Skeletal muscle tissue (tissue), 4 donors: ENCODE measurements around the gene CNKSR3. TPM values are rescaled to one million over a fixed set of nuclear protein-coding genes. Genes with fewer than 3 reads are reported as not detected.

Experiments
- H3K27ac ChIP-seq: one replicate; pipeline ENCODE4 v1.7.0; 2013; ENCODE audit warnings: mild to moderate bottlenecking, low read depth, low read length, inconsistent platforms
- H3K27me3 ChIP-seq, 3 donors: one replicate each; pipeline ENCODE4 v1.7.0; 2013; ENCODE audit warnings: low read length in 3 of 3; ENCODE audit not compliant: control insufficient read depth in 3 of 3, insufficient read depth in 3 of 3
- H3K36me3 ChIP-seq, 3 donors: one replicate each; pipeline ENCODE4 v1.7.0; 2013; ENCODE audit warnings: low read length in 3 of 3; ENCODE audit not compliant: control insufficient read depth in 3 of 3, insufficient read depth in 3 of 3
- H3K4me1 ChIP-seq, 3 donors: one replicate each; pipeline ENCODE4 v1.7.0; 2013; ENCODE audit warnings: low read length in 3 of 3, mild to moderate bottlenecking in 3 of 3; ENCODE audit not compliant: control insufficient read depth in 3 of 3, insufficient read depth in 3 of 3
- H3K4me3 ChIP-seq, 3 donors: one replicate each; pipeline ENCODE4 v1.7.0; 2013; ENCODE audit warnings: low read length in 3 of 3
- H3K9ac ChIP-seq, 3 donors: one replicate each; pipeline ENCODE4 v1.7.0; 2013; ENCODE audit warnings: low read length in 3 of 3, mild to moderate bottlenecking in 3 of 3, moderate library complexity in 2 of 3, low read depth in 1 of 3
- H3K9me3 ChIP-seq, 3 donors: one replicate each; pipeline ENCODE4 v1.7.0; 2013; ENCODE audit warnings: low read length in 3 of 3; ENCODE audit not compliant: control insufficient read depth in 3 of 3
- total RNA-seq: library from RNA; depleted of rRNA; stranded (reverse); fragments of >200 nt; gene quantifications from one replicate; pipeline ENCODE4 v1.2.3, GENCODE V29; 2014
- donor health status: Osteomylitis.

The CNKSR3 gene
- total RNA-seq, 1 donor from 2014 or later: 3.7 TPM

GRCh38 chr6:154482858-154483257 lies 27.6 kb downstream of the CNKSR3 start:
- H3K9ac ChIP-seq: no peak overlapping the region

GRCh38 chr6:154481521-154482013 lies 28.9 kb downstream of the CNKSR3 start:
- no peaks in the 10 kb centered on the region for H3K9me3 ChIP-seq
- H3K4me1 ChIP-seq: peaks cover 6 to 17% (median 9%) of the 10 kb centered on the region in 3 donors
- no peaks in the 10 kb centered on the region for H3K36me3 ChIP-seq
- H3K4me3 ChIP-seq: no peak overlapping the region
- no peak overlapping the region for H3K9ac ChIP-seq
- no peak overlapping the region for H3K27ac ChIP-seq
- no peaks in the 10 kb centered on the region for H3K27me3 ChIP-seq

More at GRCh38 chr6:154482858-154483257, 27.6 kb downstream of the CNKSR3 start:
- Histone ChIP-seq H3K4me1 (peaks cover 5 to 15% (median 6%) of the 10 kb centered on the region in 3 donors), H3K36me3 (no peaks in the 10 kb centered on the region), H3K4me3 (no peak overlapping the region), H3K9me3 (no peaks in the 10 kb centered on the region), H3K27me3 (no peaks in the 10 kb centered on the region), H3K27ac (no peak overlapping the region)

- Histone ChIP-seq H3K36me3 (no peaks in the 10 kb centered on the region), H3K27me3 (no peaks in the 10 kb centered on the region), H3K4me3 (no peak overlapping the region), H3K9ac (no peak overlapping the region), H3K9me3 (no peaks in the 10 kb centered on the region), H3K27ac (no peak overlapping the region), H3K4me1 (peaks cover 6 to 14% (median 9%) of the 10 kb centered on the region in 3 donors)
These were observed 30.5 kb downstream of the CNKSR3 start for GRCh38 chr6:154479771-154480639.

- Histone ChIP-seq H3K9ac (no peak overlapping the region), H3K4me1 (peaks cover 6 to 14% (median 9%) of the 10 kb centered on the region in 3 donors), H3K36me3 (no peaks in the 10 kb centered on the region), H3K4me3 (no peak overlapping the region), H3K27ac (no peak overlapping the region), H3K27me3 (no peaks in the 10 kb centered on the region), H3K9me3 (no peaks in the 10 kb centered on the region)
These were observed 31.1 kb downstream of the CNKSR3 start for GRCh38 chr6:154479351-154479769.

GRCh38 chr6:154478701-154479060 lies 31.8 kb downstream of the CNKSR3 start:
- Histone ChIP-seq H3K9ac (no peak overlapping the region), H3K9me3 (no peaks in the 10 kb centered on the region), H3K4me3 (no peak overlapping the region), H3K27ac (no peak overlapping the region), H3K4me1 (peaks cover 6 to 14% (median 9%) of the 10 kb centered on the region in 3 donors), H3K36me3 (no peaks in the 10 kb centered on the region), H3K27me3 (no peaks in the 10 kb centered on the region)

- H3K27ac ChIP-seq: no peak overlapping the region
- peaks cover 6 to 13% (median 9%) of the 10 kb centered on the region in 3 donors for H3K4me1 ChIP-seq
These were observed 32.3 kb downstream of the CNKSR3 start for GRCh38 chr6:154478021-154478700.

GRCh38 chr6:154476494-154476893 lies 34.0 kb downstream of the CNKSR3 start:
- Histone ChIP-seq H3K36me3 (no peaks in the 10 kb centered on the region), H3K27ac (no peak overlapping the region), H3K9me3 (no peaks in the 10 kb centered on the region), H3K4me3 (no peak overlapping the region), H3K9ac (no peak overlapping the region), H3K27me3 (no peaks in the 10 kb centered on the region), H3K4me1 (peaks cover 8 to 9% (median 9%) of the 10 kb centered on the region in 3 donors)

More at GRCh38 chr6:154478021-154478700, 32.3 kb downstream of the CNKSR3 start:
- H3K27me3 ChIP-seq: no peaks in the 10 kb centered on the region
- no peaks in the 10 kb centered on the region for H3K36me3 ChIP-seq
- H3K9me3 ChIP-seq: no peaks in the 10 kb centered on the region
- H3K9ac ChIP-seq: no peak overlapping the region
- no peak overlapping the region for H3K4me3 ChIP-seq

GRCh38 chr6:154474648-154475428 lies 35.6 kb downstream of the CNKSR3 start:
- Histone ChIP-seq H3K9ac (no peak overlapping the region), H3K27me3 (no peaks in the 10 kb centered on the region), H3K36me3 (no peaks in the 10 kb centered on the region), H3K27ac (no peak overlapping the region), H3K4me1 (peaks cover 8 to 9% (median 9%) of the 10 kb centered on the region in 3 donors), H3K9me3 (peaks cover 0 to 2% (median 0%) of the 10 kb centered on the region in 3 donors), H3K4me3 (no peak overlapping the region)

- H3K4me1 ChIP-seq: peaks cover 6 to 8% (median 8%) of the 10 kb centered on the region in 3 donors
- H3K36me3 ChIP-seq: no peaks in the 10 kb centered on the region
- H3K4me3 ChIP-seq: no peak overlapping the region
- no peak overlapping the region for H3K9ac ChIP-seq
- H3K9me3 ChIP-seq: peaks cover 0 to 2% (median 0%) of the 10 kb centered on the region in 3 donors
- no peak overlapping the region for H3K27ac ChIP-seq
- H3K27me3 ChIP-seq: no peaks in the 10 kb centered on the region
These were observed 37.2 kb downstream of the CNKSR3 start for GRCh38 chr6:154473324-154473723.
